Endothelial cell of umbilical vein (primary cell): ENCODE results near the gene STK40. TPM values are rescaled to one million over a fixed set of nuclear protein-coding genes. Genes with fewer than 3 reads are reported as not detected.

Source experiments
- BruUV-seq: library from RNA; stranded (reverse); fragments of 400-500 nt; replicated peaks from 2 replicates; lab custom pipeline; 2021; lab: Mats Ljungman, UMichigan
- CTCF ChIA-PET: fragments of 300-600, 350-600 bp; sonication (Branson Sonifier 250); formaldehyde crosslinking; loops from one replicate; lab custom pipeline; 2021; ENCODE audit warnings: antibody characterized with exemption, inconsistent platforms; lab: Charles Lee
- POLR2A ChIA-PET: fragments of 300-600, 350-600 bp; sonication (Branson Sonifier 250); formaldehyde crosslinking; loops from one replicate; lab custom pipeline; 2021; ENCODE audit warnings: antibody characterized with exemption, inconsistent platforms; lab: Charles Lee
- DNase-seq: peaks from one replicate; pipeline ENCODE4 v3.0.0-alpha.2; 2011; ENCODE audit warnings: low read depth, low spot score
- FAIRE-seq: peaks from 2 replicates; lab custom pipeline; 2011; peaks lifted over from hg19 to GRCh38; lab: Jason Lieb, UNC
- H2AFZ ChIP-seq: 2 replicates; pipeline ENCODE4 v1.6.0; 2012; ENCODE audit warnings: low read depth, low read length, control low read depth, inconsistent platforms
- H3K27ac ChIP-seq: 2 replicates; pipeline ENCODE4 v1.5.1; 2011; ENCODE audit warnings: low read depth, mild to moderate bottlenecking, control low read depth, low read length, moderate library complexity; ENCODE audit not compliant: insufficient read depth
- H3K27me3 ChIP-seq, 2 experiments: 2 replicates each; pipeline versions ENCODE4 v1.6.0 to v1.6.1; 2011; ENCODE audit warnings: low read length in 2 of 2, mixed read lengths in 1 of 2; ENCODE audit not compliant: control insufficient read depth in 2 of 2, insufficient read depth in 2 of 2
- H3K36me3 ChIP-seq, 2 experiments: 2 replicates in 1 of 2; 3 replicates in 1 of 2; pipeline ENCODE4 v1.5.1; 2011; ENCODE audit warnings: low read length in 2 of 2, mild to moderate bottlenecking in 1 of 2, moderate library complexity in 1 of 2; ENCODE audit not compliant: control insufficient read depth in 2 of 2, insufficient read depth in 2 of 2; ENCODE audit errors: extremely low read depth in 1 of 2
- H3K4me1 ChIP-seq: 3 replicates; pipeline ENCODE4 v1.5.1; 2011; ENCODE audit warnings: mild to moderate bottlenecking, low read length; ENCODE audit not compliant: control insufficient read depth, insufficient read depth; ENCODE audit errors: extremely low read depth
- H3K4me2 ChIP-seq: 2 replicates; pipeline ENCODE4 v1.6.1; 2011; ENCODE audit warnings: low read length, control low read depth, mixed read lengths; ENCODE audit not compliant: insufficient read depth
- H3K4me3 ChIP-seq, 3 experiments: fragments of 200-600 bp in 1 of 3; sonication (generic), shearing (Covaris generic) in 1 of 3; replicated peaks in 1 of 3; 2 replicates each; pipeline ENCODE4 v1.5.1; 2011 to 2016; ENCODE audit warnings: control low read depth in 3 of 3, low read length in 3 of 3, mild to moderate bottlenecking in 2 of 3, inconsistent platforms in 1 of 3, low read depth in 1 of 3, moderate library complexity in 1 of 3; ENCODE audit not compliant: insufficient read depth in 1 of 3
- H3K79me2 ChIP-seq: 2 replicates; pipeline ENCODE4 v1.6.0; 2012; ENCODE audit warnings: low read length, inconsistent platforms; ENCODE audit not compliant: control insufficient read depth, insufficient read depth
- H3K9ac ChIP-seq: replicated peaks from 2 replicates; pipeline ENCODE3; 2011; ENCODE audit warnings: low read length, control low read depth; ENCODE audit not compliant: insufficient read depth; ENCODE audit errors: extremely low read depth
- H3K9me1 ChIP-seq: replicated peaks from 3 replicates; pipeline ENCODE4 v1.6.0; 2011; ENCODE audit warnings: mild to moderate bottlenecking, low read length; ENCODE audit not compliant: control insufficient read depth, insufficient read depth; ENCODE audit errors: extremely low read depth
- H3K9me3 ChIP-seq: replicated peaks from 2 replicates; pipeline ENCODE4 v1.5.1; 2012; ENCODE audit warnings: low read length, inconsistent platforms; ENCODE audit not compliant: control insufficient read depth, insufficient read depth
- H4K20me1 ChIP-seq: replicated peaks from 2 replicates; pipeline ENCODE3; 2011; ENCODE audit warnings: mild to moderate bottlenecking, low read length; ENCODE audit not compliant: control insufficient read depth, insufficient read depth; ENCODE audit errors: extremely low read depth
- POLR2A ChIP-seq: IDR thresholded peaks from 2 replicates; pipeline ENCODE4 v1.6.1; 2012; ENCODE audit warnings: low read depth, mild to moderate bottlenecking, control low read depth, low read length
- POLR2AphosphoS5 ChIP-seq: IDR thresholded peaks from 2 replicates; pipeline ENCODE4 v1.6.1; 2012; ENCODE audit warnings: low read depth, mild to moderate bottlenecking, control low read depth, low read length, moderate library complexity; ENCODE audit not compliant: insufficient read depth
- dilution Hi-C: fragments of 300-500 bp; cut with MboI; formaldehyde crosslinking; loops from one replicate; pipeline ENCODE4 v1.15.0; 2019; ENCODE audit warnings: low sequenced_read_pairs; ENCODE audit not compliant: extremely low pct_ligation_motif_present
- intact Hi-C: fragments of 100-400 bp; cut with micrococcal nuclease; formaldehyde crosslinking; loops from one replicate; pipeline ENCODE4 v1.10.0; 2022
- polyA plus RNA-seq, 4 experiments: library from polyadenylated mRNA; depleted of rRNA in 3 of 4; stranded (reverse) in 3 of 4; unstranded in 1 of 4; fragments of >200 nt; gene quantifications; 2 replicates each; pipeline versions ENCODE4 v1.2.1 to v1.2.3, GENCODE V29; 2011 to 2012; ENCODE audit warnings: missing spikeins in 1 of 4
- total RNA-seq: library from RNA; stranded (reverse); gene quantifications from 2 replicates; pipeline ENCODE4 v1.2.3, GENCODE V29; 2021
- TF ChIP-seq, protein P1 (sequence below), 2 donors: IDR thresholded peaks; 1 replicate in 1 of 2; 2 replicates in 1 of 2; pipeline ENCODE4 v1.5.1; 2011; ENCODE audit warnings: low read length in 2 of 2, mild to moderate bottlenecking in 2 of 2, moderate library complexity in 2 of 2, control low read depth in 1 of 2, inconsistent platforms in 1 of 2, low read depth in 1 of 2; ENCODE audit not compliant: insufficient read depth in 1 of 2; ENCODE audit errors: extremely low read depth in 1 of 2

STK40 gene
- total and polyA plus RNA-seq, 2 donors (not counting 3 experiments of a cell fraction or from before 2014, with no cell fraction given), result 20.8 to 36.8 TPM

DNA sequence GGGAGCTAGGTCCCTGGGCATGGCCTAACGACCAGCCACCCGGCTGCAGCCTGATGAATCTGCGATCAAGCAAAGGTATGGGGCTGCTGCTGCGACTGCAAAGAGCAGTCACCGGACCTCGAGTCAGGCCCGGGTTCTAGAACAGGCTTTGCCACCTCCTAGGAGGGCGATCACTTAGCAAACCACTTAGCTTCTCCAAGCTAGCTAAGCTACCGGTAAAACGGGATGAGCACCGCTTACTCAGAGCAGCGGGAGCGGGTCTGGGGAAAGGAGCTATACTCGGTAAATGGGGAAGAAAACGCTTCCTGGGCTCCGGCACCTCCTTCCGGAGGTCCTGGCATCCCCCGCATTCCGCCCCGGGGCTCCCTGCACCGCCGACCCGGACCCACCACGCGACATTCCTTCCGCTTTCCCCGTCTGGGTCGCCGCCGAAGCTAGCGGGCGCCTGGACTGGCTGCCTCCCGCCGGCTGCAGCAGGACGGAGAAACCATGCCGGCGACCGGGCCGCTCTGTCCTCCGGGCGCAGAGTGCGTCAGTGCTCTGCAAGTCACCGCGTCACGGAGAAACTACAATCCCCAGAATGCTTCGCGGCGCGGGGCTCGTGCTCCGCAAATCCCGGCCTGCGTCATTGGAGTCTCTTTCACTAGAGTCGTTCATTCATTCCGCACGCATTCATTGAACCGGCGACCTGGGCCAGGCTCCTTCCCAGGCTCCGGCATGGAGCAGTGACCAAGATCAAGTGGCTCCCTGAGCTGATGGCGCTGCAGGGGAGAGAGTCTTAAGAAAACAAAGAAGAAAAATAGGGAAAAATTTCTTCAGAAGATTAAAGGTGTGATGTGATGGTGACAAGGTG, 11.9 kb upstream of the STK40 start, which contains the start of gene LSM10:
Gene LSM10 (minus strand): TSS at position 531 of the 853 bp plus-strand sequence. CDS start 3,779 bp downstream, outside the sequence.
- H3K4me2 ChIP-seq, result peak within 1 kb of the TSS; percentile 63
- H3K9me1 ChIP-seq, result no peaks in the 10 kb centered on the region
- POLR2A ChIA-PET, result interaction anchor here (2.0 kb wide), 1 partner anchor 11 kb away, joined by 12 read pairs; no protein-coding TSS in a partner anchor
- H3K4me1 ChIP-seq, result peaks cover 3% of the 10 kb centered on the region
- CTCF ChIA-PET, result interaction anchor here (1.0 to 2.4 kb wide), 4 partner anchors 11 to 55 kb away, joined by 4 to 19 read pairs (median 8); partner anchors contain the start of gene STK40
- H3K9ac ChIP-seq, result peak within 1 kb of the TSS; percentile 86
- TF ChIP-seq POLR2A, result peak; percentile 91
- TF ChIP-seq POLR2AphosphoS5, result peak; percentile 85
- TF ChIP-seq, protein P1, sequence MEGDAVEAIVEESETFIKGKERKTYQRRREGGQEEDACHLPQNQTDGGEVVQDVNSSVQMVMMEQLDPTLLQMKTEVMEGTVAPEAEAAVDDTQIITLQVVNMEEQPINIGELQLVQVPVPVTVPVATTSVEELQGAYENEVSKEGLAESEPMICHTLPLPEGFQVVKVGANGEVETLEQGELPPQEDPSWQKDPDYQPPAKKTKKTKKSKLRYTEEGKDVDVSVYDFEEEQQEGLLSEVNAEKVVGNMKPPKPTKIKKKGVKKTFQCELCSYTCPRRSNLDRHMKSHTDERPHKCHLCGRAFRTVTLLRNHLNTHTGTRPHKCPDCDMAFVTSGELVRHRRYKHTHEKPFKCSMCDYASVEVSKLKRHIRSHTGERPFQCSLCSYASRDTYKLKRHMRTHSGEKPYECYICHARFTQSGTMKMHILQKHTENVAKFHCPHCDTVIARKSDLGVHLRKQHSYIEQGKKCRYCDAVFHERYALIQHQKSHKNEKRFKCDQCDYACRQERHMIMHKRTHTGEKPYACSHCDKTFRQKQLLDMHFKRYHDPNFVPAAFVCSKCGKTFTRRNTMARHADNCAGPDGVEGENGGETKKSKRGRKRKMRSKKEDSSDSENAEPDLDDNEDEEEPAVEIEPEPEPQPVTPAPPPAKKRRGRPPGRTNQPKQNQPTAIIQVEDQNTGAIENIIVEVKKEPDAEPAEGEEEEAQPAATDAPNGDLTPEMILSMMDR (IDR thresholded peaks at IDR 0.05; ENCODE audit: extremely low read depth in 1 of 2, insufficient read depth in 1 of 2, low read depth in 1 of 2, low read length in 2 of 2), result no peak
- intact Hi-C loops, result loop anchor here (1.0 to 2.0 kb wide), 2 partner anchors 11 to 23 kb away; no protein-coding TSS in a partner anchor
- peak within 1 kb of the TSS; percentile 61 for H3K27ac ChIP-seq
- dilution Hi-C loops, result no loop called here
- no peaks in the 10 kb centered on the region for H3K27me3 ChIP-seq
- H2AFZ ChIP-seq, result peak within 1 kb of the TSS; percentile 76
- FAIRE-seq, result peak; percentile 100
- H3K36me3 ChIP-seq, result peaks cover 0 to 8% of the 10 kb centered on the region in 2 experiments
- no peaks in the 10 kb centered on the region for H3K9me3 ChIP-seq
- peak; percentile 96 for DNase-seq
- BruUV-seq, result TSS peak; percentile 60
- no peaks in the 10 kb centered on the region for H4K20me1 ChIP-seq
- H3K4me3 ChIP-seq, result peak within 1 kb of the TSS; percentile 63 to 78 (median 69)
- peaks cover 8% of the 10 kb centered on the region for H3K79me2 ChIP-seq
